HG03280 (cell line): ENCODE data around the gene SLC1A7.

Source experiments
- ATAC-seq: cut with Tn5 transposase; IDR thresholded peaks from one replicate; pipeline ENCODE4 v1.9.1; 2021; ENCODE audit warnings: mild to moderate bottlenecking, moderate library complexity; ENCODE audit not compliant: unreplicated experiment

Gene SLC1A7

DNA sequence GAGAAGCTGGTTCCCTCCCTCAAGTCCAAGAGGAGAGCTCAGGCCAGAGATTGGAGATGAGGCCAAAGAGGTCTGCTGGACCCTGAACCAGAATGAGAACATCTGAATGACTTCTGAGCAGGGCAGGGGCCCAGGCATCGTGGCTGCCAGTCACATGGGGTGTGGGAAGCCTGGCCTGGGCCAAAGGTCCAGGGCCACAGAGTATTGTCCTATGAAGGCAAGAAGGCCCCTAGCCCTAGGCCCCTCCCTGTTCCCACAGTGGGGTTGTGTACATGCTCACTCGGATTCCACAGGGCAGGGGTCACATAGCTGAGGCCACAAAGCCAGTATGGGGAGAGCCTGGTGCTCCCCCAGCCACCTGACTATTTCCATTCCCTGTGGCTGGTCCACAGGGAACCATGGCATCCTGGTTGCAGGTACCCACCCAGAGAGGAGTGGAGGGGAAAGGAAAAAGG is 18.5 kb upstream of the SLC1A7 start:
- ATAC-seq = no peak

DNA sequence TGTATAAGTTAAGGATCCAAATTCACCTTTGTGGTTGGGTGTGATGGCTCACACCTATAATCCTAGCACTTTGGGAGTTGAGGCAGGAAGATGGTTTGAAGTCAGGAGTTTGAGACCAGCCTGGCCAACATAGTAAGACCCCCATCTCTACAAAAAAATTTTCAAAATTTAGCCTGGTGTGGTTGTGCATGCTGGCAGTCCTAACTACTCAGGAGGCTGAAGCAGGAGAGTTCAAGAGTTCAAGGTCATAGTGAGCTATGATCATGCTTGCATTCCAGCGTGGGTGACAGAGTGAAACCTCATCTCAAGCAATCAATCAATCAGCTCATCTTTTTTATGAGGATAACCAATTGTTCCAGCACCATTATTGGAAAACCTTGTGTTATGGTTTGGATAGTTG is 16.5 kb upstream of the SLC1A7 start:
- ATAC-seq = no peak

DNA sequence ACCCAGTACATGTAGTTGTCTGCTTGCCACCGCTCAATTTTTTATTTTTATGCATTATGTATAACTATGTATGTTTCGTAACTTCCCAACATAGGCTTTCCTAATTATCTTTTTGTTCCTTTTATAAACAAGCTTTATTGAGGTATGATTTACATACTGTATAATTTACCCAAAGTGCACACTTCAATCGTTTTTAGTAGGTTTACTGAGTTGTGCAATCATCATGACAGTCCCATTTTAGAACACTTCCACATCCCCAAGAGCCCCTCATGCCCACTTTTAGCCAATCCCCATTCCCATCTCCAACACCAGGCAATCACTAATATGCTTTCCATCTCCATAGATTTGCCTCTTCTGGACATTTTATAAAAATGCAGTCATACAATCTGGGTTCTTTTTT is 14.3 kb upstream of the SLC1A7 start:
- no peak for ATAC-seq

DNA sequence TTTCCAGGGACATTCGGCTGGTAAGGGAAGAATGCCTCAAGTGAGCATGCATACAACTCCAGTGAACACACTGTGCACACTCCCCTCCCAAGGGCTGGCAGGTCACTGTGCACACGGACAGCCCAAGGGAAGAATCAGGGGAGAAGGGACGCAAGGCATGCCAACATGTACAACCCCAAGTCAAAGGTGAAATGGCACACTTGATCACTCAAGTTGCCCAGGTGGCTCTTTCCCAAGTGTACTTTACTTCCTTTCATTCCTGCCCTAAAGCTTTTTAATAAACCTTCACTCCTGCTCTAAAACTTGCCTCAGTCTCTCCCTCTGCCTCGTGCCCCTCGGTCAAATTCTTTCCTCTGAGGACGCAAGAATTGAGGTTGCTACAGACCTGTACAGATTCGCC is 13.5 kb upstream of the SLC1A7 start:
- ATAC-seq = no peak

DNA sequence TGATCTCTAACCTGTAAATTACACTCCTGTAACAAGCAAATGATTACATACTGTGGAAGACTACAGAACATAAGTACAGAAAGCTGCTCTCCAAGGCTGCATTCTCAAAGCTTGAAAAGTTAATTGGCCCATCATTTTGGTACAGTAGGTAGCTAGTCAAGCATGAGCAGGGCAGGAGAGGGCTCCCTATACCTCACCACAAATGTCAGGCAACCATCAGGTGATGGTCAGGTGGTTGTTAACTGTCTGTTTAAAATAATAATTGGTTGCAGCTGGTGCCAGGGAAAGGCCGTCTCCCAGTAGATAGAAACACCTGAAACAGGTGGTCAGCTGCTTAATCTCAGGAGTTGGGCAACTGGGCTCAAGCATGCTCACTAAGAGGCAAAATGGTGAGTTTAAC is 13.1 kb upstream of the SLC1A7 start:
- no peak for ATAC-seq

DNA sequence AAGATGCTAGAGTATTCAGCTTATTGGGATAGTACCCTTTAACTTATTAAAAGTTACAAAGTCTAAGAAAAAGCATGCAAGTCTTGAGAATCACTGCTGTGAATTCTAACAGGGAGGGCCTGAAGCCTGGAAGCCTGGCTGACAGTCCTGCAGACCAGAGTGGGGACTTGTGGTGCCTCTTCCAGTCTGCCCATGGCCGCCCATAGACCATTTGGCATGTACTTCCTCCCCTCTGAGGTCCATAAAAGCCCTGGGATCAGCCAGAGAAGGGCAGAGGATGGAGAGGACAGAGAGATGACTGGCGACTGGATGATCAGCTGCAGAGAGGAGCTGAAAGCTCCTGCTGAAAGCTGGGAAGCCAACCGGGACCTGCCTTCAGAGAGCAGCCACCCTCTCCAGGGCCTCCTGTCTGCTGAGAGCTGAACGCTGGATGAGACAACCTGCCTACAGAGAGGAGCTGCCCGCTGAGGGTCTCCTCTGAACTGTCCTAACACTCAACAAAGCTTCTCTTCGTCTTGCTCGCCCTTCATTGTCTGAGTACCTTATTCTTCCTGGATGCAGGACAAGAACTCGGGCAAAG is 12.5 kb upstream of the SLC1A7 start:
- ATAC-seq = no peak

DNA sequence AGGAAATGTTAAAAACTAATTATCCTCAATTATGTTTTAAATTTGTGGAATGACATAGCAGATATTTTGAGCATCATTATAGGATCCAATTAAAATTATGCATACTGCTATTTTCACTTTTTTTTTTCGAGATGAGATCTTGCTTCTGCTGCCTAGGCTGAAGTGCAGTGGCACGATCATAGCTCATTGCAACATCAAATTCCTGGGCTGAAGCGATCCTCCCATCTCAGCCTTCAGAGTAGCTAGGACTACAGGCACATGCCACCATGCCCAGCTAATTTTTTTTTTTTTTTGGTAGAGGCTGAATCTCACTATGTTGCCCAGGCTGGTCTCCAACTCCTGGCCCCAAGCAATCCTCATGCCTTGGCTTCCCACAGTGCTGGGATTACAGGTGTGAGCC is 11.3 kb upstream of the SLC1A7 start:
- ATAC-seq = no peak

DNA sequence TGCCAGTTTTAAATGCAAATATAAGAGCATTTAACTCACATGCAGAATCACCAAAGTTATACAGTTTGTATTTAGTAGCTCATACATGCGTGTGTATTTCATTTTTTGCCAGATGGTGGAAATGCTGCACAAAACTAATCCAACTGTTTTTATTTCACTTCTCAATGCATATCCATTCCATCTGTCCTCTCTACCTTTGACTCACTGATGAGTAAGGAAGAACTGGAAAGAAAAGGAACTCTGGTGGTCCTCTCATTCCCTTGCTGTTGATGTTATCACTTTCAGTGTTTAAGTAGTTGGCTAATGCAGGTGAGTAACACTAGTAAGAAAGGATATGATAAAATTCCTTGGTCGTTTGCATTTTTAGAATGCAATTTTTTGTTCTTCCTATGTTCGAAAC is 5.7 kb upstream of the SLC1A7 start:
- no peak for ATAC-seq

DNA sequence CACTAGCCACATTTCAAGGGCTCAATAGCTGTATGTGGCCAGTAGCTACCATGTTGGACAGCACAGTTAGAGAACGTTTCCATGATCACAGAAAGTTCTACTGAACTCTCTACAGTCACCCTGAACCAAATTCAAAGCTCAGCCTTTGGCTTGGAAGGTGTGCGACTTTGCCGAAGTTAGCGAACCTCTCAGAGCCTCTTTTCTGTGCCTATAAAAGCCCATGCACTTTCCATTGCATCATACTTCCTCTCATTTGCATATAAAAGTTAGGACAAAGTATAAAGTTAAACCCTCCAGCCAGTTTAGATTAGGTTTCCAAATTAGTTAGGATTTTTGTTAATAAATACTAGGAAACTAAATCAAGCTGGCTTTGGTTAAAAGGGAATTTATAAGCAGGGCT is 4.7 kb upstream of the SLC1A7 start:
- no peak for ATAC-seq

DNA sequence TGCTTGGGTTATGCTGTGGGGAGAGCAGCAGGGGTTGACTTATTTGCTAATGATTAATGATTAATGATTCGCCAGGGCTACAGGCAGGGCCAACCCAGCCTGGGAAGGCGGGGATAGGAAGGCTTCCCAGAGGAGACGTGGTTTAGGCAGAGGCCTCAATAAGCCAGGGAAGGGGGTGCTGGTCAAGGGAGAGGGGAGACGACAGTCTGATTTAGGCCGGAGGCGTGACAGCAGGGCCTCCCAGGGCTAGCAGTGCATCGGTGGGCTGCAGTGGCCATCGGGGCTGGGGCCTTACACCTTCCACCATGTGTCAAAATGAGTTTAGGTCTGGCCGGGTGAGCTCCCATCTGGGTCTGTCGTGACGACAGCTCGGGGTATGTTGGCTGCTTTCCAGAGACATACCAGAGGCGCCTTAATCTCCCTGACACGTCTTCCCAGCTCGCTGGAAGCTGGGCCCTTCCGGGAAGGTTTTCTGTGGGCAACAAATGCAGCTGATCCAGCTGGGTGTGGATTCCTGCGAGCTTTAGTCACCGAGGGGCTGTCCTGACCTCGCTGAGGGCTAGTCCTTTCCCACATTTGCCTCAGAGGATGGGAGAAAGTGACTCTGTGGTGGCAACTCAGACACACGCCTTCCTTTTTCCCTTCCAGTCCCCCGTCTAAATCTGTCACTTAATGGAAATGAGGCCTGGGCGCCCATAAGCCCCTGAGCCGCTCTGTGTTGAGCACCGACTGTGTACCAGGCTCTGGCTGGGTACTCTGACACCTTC is 3.7 kb upstream of the SLC1A7 start:
- no peak for ATAC-seq

DNA sequence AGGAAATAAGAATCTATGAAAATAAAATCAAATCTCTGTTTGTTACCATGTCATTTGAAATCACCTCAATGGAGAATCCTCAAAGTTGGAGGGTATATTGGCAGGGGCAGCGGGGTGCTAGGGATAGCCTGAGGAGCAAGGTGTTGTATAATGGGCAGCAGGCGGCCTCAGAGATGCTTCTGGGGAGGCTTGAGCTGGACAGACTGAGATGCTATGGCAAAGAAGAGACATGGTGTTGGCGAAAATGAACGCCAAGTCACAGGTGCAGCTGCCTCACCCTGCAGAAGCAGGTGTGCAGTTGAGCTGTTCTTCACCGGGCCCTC is 3.1 kb upstream of the SLC1A7 start:
- no peak for ATAC-seq

DNA sequence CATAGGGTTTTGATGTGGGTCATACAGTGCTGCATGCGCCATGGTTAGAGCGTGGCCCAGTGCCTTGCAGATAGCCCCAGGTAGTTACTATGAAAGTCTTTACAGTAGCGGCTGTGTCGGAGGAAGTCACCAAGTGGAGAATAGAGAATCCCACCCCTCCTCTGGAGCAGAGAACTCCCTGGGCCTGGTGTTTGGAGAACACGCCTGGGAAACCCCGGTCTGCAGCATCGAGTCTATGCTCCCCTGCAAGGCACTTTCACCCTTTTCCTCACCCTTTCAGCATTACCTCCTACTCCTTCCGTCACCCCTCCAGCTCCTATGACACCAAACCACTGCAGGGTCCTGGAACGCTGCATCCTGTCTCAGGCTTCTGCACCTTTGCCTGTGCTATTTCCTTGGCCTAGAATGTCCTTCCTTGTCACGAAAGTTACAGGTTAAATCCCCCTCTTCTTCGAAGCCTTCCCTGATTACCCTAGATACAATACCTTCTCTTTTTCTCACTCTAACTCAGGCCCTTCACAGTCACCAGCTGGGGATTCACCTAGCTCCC is 2.7 kb upstream of the SLC1A7 start:
- ATAC-seq = no peak

DNA sequence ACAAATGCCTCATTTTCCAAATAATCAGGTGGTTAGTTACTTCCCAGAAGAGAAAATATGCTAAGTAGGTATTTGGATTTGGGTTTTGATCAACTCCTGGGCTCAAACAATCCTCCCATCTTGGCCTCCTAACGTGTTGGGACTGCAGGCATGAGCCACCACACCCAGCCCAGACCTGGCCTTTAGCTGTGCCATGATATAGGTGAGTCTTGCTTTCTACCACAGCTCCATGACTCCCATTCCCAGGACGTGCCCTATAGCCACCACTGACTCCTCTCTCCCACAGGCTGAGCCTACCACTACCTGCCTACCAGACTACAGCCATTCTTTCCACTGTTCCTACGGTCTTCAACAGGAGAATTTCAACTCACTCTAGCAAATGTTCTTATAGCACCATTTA is 1.8 kb upstream of the SLC1A7 start:
- ATAC-seq = no peak

DNA sequence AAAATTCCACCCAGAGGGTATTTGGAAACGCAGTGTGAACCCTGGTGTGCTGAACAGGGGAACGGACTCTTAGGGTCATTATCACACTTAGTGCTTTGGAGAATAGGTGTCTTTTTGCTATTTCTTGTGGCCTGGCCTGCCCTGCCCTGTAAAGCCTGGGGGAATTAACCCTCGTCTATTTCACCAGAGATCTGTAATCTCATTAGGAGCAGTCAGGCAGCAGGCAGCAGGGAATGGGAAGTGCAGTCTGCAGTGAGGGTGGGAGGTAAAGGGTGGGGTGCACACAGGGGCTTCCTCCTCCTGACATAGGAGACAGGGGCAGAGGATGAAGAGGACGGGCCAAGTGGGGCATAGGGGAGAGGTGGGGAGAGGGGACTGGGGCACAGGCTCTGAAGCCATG is 1.1 kb upstream of the SLC1A7 start:
- no peak for ATAC-seq

DNA sequence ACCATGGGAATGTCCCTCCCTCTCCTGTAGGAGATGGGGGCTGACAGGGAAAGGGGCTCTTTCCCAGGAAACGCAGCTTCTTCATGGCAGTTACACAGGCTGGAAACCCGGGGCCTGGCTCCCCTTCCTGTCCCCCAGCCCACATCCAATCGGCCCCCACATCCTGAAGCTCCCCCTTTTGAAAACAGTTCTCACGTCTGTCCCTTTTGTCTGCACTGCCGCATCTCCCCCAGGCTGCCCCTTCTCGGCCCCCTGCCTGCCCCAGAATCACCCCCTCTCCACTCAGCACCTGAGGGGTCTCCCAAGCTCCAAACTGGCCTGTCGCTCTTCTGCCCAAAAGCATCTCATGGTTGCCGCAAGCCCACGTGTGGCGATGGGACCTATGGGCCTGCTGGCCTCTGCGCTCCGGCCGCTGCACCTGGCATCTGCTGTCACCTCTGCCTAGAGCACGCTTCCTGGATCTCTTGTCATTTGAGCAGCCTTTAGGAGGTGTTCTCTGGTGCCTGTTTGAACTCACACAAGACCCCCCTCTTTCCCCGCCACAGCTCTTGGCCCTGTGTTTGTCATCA is 867 bp downstream of the SLC1A7 start:
- ATAC-seq = no peak

DNA sequence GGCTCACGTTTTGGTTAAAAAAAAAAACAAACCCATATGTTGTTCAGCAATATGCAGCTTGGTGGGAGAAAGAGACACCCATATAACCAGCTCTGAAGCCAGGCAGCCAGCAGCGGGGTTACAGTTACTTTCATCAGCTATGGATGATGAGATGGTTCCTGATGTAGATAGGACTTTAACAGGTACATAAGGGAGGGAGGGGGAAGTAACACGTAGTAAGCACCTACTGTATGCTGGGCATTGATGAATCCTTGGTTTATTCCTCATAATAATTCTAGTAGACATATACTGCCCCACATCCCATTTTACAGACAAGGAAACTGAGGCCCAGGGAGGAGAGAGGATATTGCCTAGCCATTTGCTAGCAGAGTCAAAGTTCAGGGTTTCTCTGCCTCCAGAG is 2.0 kb downstream of the SLC1A7 start:
- ATAC-seq = no peak

DNA sequence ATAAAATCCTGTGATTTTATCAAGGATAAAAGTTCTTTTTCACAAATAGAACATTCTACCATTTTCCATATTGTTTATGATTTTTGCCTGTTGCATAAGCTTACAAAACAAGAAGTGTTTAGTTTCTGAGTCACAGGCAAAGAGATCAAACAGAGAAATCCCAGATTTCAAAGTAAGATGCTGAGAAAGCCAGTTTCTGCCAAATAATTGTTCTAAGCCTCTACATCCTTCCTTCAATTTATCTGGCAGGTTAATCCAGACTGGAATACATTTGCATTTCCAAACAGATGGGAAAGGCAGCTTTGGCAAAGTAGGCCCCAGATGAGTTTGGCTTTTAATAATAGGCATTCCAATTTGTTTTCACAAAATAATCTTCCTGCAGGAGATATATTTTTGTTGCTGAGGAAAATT is 2.5 kb downstream of the SLC1A7 start:
- no peak for ATAC-seq

DNA sequence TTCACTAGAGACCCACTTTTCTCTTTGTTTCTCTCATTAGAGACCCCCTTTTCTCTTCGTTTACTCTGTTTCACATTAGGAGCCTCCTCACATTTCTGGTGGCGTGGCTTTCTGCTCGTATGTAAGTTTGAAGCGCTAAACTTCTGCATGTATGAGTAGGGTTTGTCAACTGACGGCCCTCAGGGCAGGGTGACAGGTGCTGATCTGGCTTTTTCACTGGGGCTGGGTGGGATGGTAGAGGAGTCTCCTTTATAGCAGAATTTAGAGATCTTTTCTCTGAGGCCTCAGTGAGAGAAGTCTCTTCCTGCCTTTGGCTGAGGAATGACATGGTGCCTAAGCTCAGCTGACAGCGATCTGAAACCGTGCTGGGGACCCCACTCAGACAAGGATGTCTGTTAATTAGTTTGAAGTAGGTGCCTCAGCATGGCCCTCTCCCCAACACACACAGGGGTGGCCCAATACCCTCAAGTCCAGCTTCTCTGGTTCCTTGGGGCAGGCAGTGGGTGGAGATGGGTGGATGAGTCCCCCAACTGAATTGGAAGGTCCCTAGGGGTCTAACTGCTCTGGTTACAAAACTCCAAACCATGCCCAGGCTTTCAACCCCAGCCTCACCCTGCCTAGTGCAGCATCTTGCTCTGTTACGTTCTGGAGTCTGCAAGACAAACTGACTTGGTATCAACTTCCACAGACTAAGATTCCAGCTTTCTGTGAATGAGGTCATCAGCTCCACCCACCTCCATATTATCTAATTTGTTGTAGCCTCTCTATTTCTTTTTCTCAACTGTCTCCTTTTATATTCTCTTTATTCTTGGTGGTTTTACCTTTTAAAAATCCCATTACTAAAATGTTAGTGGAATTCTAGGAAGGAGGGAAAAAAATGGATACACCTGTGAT is 3.2 kb downstream of the SLC1A7 start:
- ATAC-seq = no peak

DNA sequence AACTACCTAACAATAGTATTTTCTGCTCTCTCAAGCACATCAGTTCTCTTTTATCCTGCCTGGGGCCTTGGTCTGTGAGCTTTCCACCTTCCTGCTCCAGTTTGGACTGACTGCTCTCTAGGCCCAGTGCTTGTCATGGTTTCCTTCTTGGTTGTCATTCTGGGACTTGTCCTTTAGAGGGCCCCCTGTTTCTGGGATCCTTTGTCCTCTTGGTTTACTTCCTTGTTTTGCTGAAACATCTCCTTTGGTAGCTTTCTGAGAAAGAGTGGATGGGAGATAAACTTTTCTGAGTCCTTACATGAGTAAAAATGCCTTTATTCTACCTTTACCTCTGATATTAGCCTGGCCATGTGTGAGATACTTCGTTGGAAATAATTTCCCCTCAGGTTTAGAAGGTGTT is 4.7 kb downstream of the SLC1A7 start:
- no peak for ATAC-seq

DNA sequence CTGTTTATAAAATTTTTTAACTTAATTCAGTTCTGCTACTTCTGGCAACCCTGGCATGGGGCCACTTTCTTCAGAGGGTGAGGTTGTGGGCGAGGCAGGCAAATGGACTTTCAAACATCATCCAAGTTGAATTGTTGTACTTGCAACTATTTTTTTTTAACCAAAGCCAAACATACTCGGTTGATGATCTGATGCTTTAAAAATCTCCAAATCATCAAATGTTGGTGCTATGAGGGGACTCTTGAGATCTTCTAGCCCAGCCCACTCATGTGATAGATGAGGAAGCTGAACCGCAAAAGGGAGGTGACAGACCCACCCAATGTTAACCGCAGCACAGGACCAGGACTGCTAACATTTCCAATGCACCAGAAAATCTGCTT is 6.7 kb downstream of the SLC1A7 start:
- ATAC-seq = no peak

DNA sequence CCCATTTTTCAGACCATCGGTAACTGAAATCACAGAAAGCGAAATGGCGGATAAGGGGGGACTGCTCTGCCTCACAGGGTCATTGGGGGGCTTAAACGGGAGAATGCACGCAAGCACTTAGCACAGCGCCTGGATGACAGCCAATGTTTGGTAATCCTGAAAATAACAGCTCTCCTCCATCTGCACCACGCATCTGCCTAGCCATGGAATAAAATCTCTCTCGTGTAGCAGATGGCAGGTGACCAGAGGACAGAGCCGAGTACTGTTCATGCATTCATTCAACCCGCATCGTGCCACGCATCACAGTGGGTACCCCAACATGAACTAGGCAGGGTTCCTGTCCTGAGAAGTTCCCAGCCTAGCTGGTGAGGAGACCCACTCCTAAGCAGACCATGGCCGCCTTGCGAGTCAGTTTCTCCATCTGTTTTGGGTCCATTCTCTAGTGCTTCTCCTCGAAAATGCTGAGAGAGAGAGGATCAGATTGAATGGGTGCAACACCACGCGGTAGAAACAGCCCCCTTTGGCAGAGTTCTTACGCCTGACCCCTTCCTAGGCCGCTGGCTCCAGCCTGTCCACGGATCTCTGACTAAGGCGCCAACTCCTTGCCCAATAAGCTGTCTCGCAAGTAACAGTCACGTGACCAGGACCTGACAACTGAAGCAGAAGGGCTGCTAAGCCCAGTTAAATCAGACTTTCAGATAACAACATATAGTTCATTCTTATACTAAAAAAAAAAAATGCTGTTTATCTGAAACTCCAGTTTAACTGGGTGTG is 7.3 kb downstream of the SLC1A7 start:
- ATAC-seq = no peak
